PC-3 (cell line): ENCODE measurements around the gene AHNAK. TPM values are rescaled to one million over a fixed set of nuclear protein-coding genes. Genes with fewer than 3 reads are reported as not detected.

Experiments
- ATAC-seq: fragments of 200-7000 bp; cut with Tn5 transposase; 2 replicates; pipeline ENCODE4 v1.9.1; 2020; ENCODE audit warnings: mild to moderate bottlenecking, moderate library complexity
- BruUV-seq: library from RNA; stranded (reverse); fragments of 400-500 nt; replicated peaks from 2 replicates; lab custom pipeline; 2021; lab: Mats Ljungman, UMichigan
- CTCF ChIA-PET: fragments of 300-600 bp; sonication (Branson Sonifier 250); formaldehyde crosslinking; loops from one replicate; lab custom pipeline; 2022; ENCODE audit warnings: antibody characterized with exemption; lab: Charles Lee
- POLR2A ChIA-PET: fragments of 300-600 bp; sonication (Branson Sonifier 250); formaldehyde crosslinking; loops from one replicate; lab custom pipeline; 2022; ENCODE audit warnings: antibody characterized with exemption; ENCODE audit not compliant: unreplicated experiment; lab: Charles Lee
- DNase-seq: peaks from one replicate; pipeline ENCODE4 v3.0.0-alpha.2; 2015
- H2AFZ ChIP-seq: fragments of 300-600 bp; sonication (generic); 2 replicates; pipeline ENCODE4 v1.6.0; 2016; ENCODE audit warnings: antibody characterized with exemption, low read length
- H3F3A ChIP-seq: fragments of 300-600 bp; sonication (generic); one replicate; pipeline ENCODE4 v1.6.0; 2017; ENCODE audit warnings: antibody characterized with exemption, low read length, control low read depth, mild to moderate bottlenecking; ENCODE audit not compliant: unreplicated experiment
- H3K27ac ChIP-seq: fragments of 300-600 bp; sonication (generic); 2 replicates; pipeline ENCODE4 v1.5.1; 2016; ENCODE audit warnings: mild to moderate bottlenecking, low read length
- H3K27me3 ChIP-seq: fragments of 300-600 bp; sonication (generic); 2 replicates; pipeline ENCODE4 v1.6.1; 2016; ENCODE audit warnings: low read length, mixed read lengths
- H3K36me3 ChIP-seq: fragments of 300-600 bp; sonication (generic); 2 replicates; pipeline ENCODE4 v1.6.1; 2016; ENCODE audit warnings: low read depth, mixed run types, low read length, mixed read lengths
- H3K4me1 ChIP-seq: fragments of 300-600 bp; sonication (generic); 2 replicates; pipeline ENCODE4 v1.5.1; 2016; ENCODE audit warnings: low read length; ENCODE audit not compliant: insufficient read depth
- H3K4me2 ChIP-seq: fragments of 300-600 bp; sonication (generic); 2 replicates; pipeline ENCODE4 v1.6.0; 2016; ENCODE audit warnings: low read length
- H3K4me3 ChIP-seq: fragments of 300-600 bp; sonication (generic); 2 replicates; pipeline ENCODE4 v1.5.1; 2016; ENCODE audit warnings: mild to moderate bottlenecking, low read length, mixed read lengths
- H3K79me2 ChIP-seq: fragments of 300-600 bp; sonication (generic); 2 replicates; pipeline ENCODE4 v1.6.1; 2017; ENCODE audit warnings: low read length, mixed read lengths
- H3K9ac ChIP-seq: fragments of 300-600 bp; sonication (generic); 2 replicates; pipeline ENCODE4 v1.6.0; 2016; ENCODE audit warnings: mild to moderate bottlenecking, low read length
- H3K9me2 ChIP-seq: fragments of 300-600 bp; sonication (generic); replicated peaks from 2 replicates; pipeline ENCODE4 v1.6.1; 2016; ENCODE audit warnings: mixed run types, low read length, mixed read lengths
- H3K9me3 ChIP-seq: fragments of 300-600 bp; sonication (generic); 2 replicates; pipeline ENCODE4 v1.6.1; 2016; ENCODE audit warnings: low read length, mixed read lengths
- H4K20me1 ChIP-seq: fragments of 300-600 bp; sonication (generic); 2 replicates; pipeline ENCODE4 v1.6.1; 2016; ENCODE audit warnings: low read length, mixed read lengths
- EZH2 ChIP-seq: fragments of 300-600 bp; sonication (generic); IDR thresholded peaks from one replicate; pipeline ENCODE4 v1.6.1; 2017; ENCODE audit warnings: antibody characterized with exemption, mild to moderate bottlenecking, low read length; ENCODE audit not compliant: unreplicated experiment
- EZH2phosphoT487 ChIP-seq: fragments of 300-600 bp; sonication (generic); IDR thresholded peaks from 2 replicates; pipeline ENCODE4 v1.6.1; 2018; ENCODE audit warnings: mild to moderate bottlenecking, antibody characterized with exemption, low read length, borderline replicate concordance
- intact Hi-C: fragments of 100-400 bp; cut with micrococcal nuclease; formaldehyde crosslinking; loops from 2 replicates; pipeline ENCODE4 v1.9.0; 2023
- total RNA-seq: library from RNA; depleted of rRNA; stranded (reverse); fragments of >200 nt; gene quantifications from 2 replicates; pipeline ENCODE4 v1.2.3, GENCODE V29; 2014
- TF ChIP-seq, protein P1 (sequence below): fragments of 300-600 bp; sonication (generic); conservative IDR thresholded peaks from 2 replicates; pipeline ENCODE4 v1.5.1; 2017; ENCODE audit warnings: antibody characterized with exemption, low read depth, mild to moderate bottlenecking, low read length

AHNAK gene
- total RNA-seq, 1 experiment from 2014 or later: 287 TPM

DNA sequence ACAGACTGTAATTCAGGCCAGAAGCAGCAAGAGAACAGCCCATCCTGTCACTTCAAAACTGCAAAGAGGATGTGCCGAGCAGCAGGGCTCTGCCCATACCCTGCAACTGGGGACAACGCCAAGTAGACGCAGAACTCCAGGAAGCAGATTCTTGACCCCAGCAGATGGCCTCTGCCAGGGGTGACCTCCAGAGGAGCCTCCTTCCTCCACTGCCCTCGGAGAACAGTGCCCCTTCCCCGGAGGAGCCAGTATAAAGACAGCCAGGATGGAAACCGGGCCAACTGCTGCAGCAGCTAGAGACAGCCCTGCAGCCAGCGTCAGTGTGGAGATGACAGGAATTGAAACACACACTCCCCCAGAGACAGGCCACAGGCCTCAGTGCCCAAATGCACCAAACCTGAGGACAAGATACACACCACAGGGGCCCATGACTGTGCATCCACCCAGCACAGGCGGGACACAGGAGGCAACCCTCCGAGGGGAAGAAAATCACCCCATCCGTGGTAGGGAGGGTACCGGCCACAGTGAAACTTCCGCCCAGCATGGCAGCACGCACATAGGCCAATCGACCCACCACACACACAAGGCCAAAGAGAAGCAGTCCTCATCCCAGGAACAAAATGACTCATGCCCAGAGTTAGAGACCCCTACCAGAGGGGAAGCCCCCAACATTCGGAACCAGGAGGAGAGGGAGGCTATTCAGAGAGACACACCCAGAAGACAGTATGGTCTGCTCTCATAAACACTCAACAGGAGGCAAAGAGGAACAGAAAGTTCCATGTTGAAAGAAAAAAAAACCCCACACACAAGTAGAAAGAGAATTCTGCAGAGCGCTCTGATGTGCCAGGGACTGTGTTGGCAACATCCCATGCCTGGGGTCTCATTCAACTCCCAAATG lies 5.6 kb downstream of the AHNAK start:
- peaks cover 98% of the 10 kb centered on the region for H3K79me2 ChIP-seq
- POLR2A ChIA-PET: no interaction called here
- CTCF ChIA-PET: interaction anchor here (1.9 to 2.1 kb wide), 2 partner anchors 19 to 117 kb away, joined by 12 to 23 read pairs; no protein-coding TSS in a partner anchor
- H3K27ac ChIP-seq: no peak overlapping the region
- peak overlapping the region; percentile 96; the same call in 1 of the 2 replicates for H3K4me3 ChIP-seq
- no peak overlapping the region for H3K9ac ChIP-seq
- peaks cover 62% of the 10 kb centered on the region for H4K20me1 ChIP-seq
- DNase-seq (no peak), ATAC-seq (no peak)
- peaks cover 63% of the 10 kb centered on the region for H3K4me1 ChIP-seq
- H3K4me2 ChIP-seq: peak overlapping the region; percentile 89; the same call in 1 of the 2 replicates
- no peaks in the 10 kb centered on the region for H3K9me3 ChIP-seq
- no peak overlapping the region for H2AFZ ChIP-seq
- no peaks in the 10 kb centered on the region for H3K27me3 ChIP-seq
- H3K9me2 ChIP-seq: no peaks in the 10 kb centered on the region
- H3K36me3 ChIP-seq: peaks cover 6% of the 10 kb centered on the region; the same call in 1 of the 2 replicates
- TF ChIP-seq, protein P1, sequence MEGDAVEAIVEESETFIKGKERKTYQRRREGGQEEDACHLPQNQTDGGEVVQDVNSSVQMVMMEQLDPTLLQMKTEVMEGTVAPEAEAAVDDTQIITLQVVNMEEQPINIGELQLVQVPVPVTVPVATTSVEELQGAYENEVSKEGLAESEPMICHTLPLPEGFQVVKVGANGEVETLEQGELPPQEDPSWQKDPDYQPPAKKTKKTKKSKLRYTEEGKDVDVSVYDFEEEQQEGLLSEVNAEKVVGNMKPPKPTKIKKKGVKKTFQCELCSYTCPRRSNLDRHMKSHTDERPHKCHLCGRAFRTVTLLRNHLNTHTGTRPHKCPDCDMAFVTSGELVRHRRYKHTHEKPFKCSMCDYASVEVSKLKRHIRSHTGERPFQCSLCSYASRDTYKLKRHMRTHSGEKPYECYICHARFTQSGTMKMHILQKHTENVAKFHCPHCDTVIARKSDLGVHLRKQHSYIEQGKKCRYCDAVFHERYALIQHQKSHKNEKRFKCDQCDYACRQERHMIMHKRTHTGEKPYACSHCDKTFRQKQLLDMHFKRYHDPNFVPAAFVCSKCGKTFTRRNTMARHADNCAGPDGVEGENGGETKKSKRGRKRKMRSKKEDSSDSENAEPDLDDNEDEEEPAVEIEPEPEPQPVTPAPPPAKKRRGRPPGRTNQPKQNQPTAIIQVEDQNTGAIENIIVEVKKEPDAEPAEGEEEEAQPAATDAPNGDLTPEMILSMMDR: no peak
- TF ChIP-seq EZH2: no peak
- TF ChIP-seq EZH2phosphoT487: no peak
- no TSS peak for BruUV-seq
- intact Hi-C loops: no loop called here
- peaks cover 12% of the 10 kb centered on the region for H3F3A ChIP-seq

- peak; percentile 53 for ATAC-seq
- Histone ChIP-seq H2AFZ (no peak overlapping the region), H3K27ac (peak overlapping the region; percentile 66), H3K9me3 (no peaks in the 10 kb centered on the region), H3K9me2 (no peaks in the 10 kb centered on the region), H4K20me1 (peaks cover 61% of the 10 kb centered on the region), H3K4me3 (peak overlapping the region; percentile 56), H3K27me3 (no peaks in the 10 kb centered on the region), H3K4me2 (peak overlapping the region; percentile 86), H3K79me2 (peaks cover 98% of the 10 kb centered on the region), H3F3A (peaks cover 12% of the 10 kb centered on the region), H3K4me1 (peaks cover 63% of the 10 kb centered on the region), H3K36me3 (peaks cover 18% of the 10 kb centered on the region), H3K9ac (peak overlapping the region; percentile 33)
- no TSS peak for BruUV-seq
- DNase-seq: peak; percentile 97
- CTCF ChIA-PET: interaction anchor here (0.9 to 2.1 kb wide), 7 partner anchors 21 to 146 kb away, joined by 3 to 23 read pairs (median 5); no protein-coding TSS in a partner anchor
- POLR2A ChIA-PET: interaction anchor here (0.5 to 1.0 kb wide), 4 partner anchors 14 to 144 kb away, joined by 3 to 6 read pairs (median 4); partner anchors contain the start of genes GANAB and TUT1
- intact Hi-C loops: no loop called here
- TF ChIP-seq, protein P1: no peak
- TF ChIP-seq EZH2phosphoT487 (no peak), EZH2 (no peak)
These were observed 7.2 kb downstream of the AHNAK start for GRCh38 chr11:62539238-62539925.
